Measurements from ENCODE around the gene ZNF683.

GRCh38 chr1:26401891-26402290 is 29.3 kb upstream of the ZNF683 start:
- TF ChIP-seq CTCF (IDR thresholded peaks at IDR 0.05) (no peak), POLR2A (IDR thresholded peaks at IDR 0.05) (no peak)

Data from body of pancreas (tissue), 4 donors.